ENCODE results near the gene PHC2.

PHC2 gene

GRCh38 chr1:33414879-33415278 is 16.0 kb downstream of the PHC2 start:
- no peak for DNase-seq

- DNase-seq, result no peak
Measured at GRCh38 chr1:33410091-33410701, 20.7 kb downstream of the PHC2 start.

- DNase-seq, result no peak
Measured at GRCh38 chr1:33408093-33408436, 22.8 kb downstream of the PHC2 start.

- DNase-seq, result no peak
Measured at GRCh38 chr1:33407352-33408092, 23.4 kb downstream of the PHC2 start.

- no peak for DNase-seq
Measured at GRCh38 chr1:33402206-33402605, 28.7 kb downstream of the PHC2 start.

- no peak for DNase-seq
Measured at GRCh38 chr1:33401471-33401870, 29.4 kb downstream of the PHC2 start.

- DNase-seq, result no peak
Measured at GRCh38 chr1:33400153-33400911, 30.6 kb downstream of the PHC2 start.

GRCh38 chr1:33399375-33399774 is 31.5 kb downstream of the PHC2 start:
- DNase-seq, result no peak

GRCh38 chr1:33397994-33398393 is 32.9 kb downstream of the PHC2 start:
- DNase-seq, result no peak

- DNase-seq, result no peak
Measured at GRCh38 chr1:33397125-33397506, 33.8 kb downstream of the PHC2 start.

GRCh38 chr1:33396188-33397124 is 34.4 kb downstream of the PHC2 start:
- no peak for DNase-seq

- no peak for DNase-seq
Measured at GRCh38 chr1:33394770-33395169, 36.1 kb downstream of the PHC2 start.

GRCh38 chr1:33393991-33394390 is 36.9 kb downstream of the PHC2 start:
- no peak for DNase-seq

- no peak for DNase-seq
Measured at GRCh38 chr1:33393524-33393923, 37.4 kb downstream of the PHC2 start.

GRCh38 chr1:33392639-33393038 is 38.3 kb downstream of the PHC2 start:
- no peak for DNase-seq

- no peak for DNase-seq
Measured at GRCh38 chr1:33392206-33392605, 38.7 kb downstream of the PHC2 start.

- no peak for DNase-seq
Measured at GRCh38 chr1:33391343-33392078, 39.4 kb downstream of the PHC2 start.

GRCh38 chr1:33390542-33390941 is 40.4 kb downstream of the PHC2 start:
- no peak for DNase-seq

- no peak for DNase-seq
Measured at GRCh38 chr1:33388805-33389771, 41.8 kb downstream of the PHC2 start.

- DNase-seq, result no peak
Measured at GRCh38 chr1:33387625-33388024, 43.3 kb downstream of the PHC2 start.

GRCh38 chr1:33385251-33385650 is 45.6 kb downstream of the PHC2 start:
- no peak for DNase-seq

Measured in NCI-H446 treated with DMSO at 0.1 percent for 48 hours (cell line).